GM18870 (cell line): ENCODE data around the gene PNPLA7.
A peak's percentile ranks its signal among the peaks of the same experiment; 100 is the strongest.
"Not testable (repeated sequence)": the region's sequence is repeated elsewhere in the genome, so short reads cannot be mapped to it uniquely, and the experiment has no call there.

Experiments used
- ATAC-seq: cut with Tn5 transposase; IDR thresholded peaks from one replicate; pipeline ENCODE4 v1.9.1; 2021; ENCODE audit warnings: moderate library complexity; ENCODE audit not compliant: unreplicated experiment

The PNPLA7 gene

DNA sequence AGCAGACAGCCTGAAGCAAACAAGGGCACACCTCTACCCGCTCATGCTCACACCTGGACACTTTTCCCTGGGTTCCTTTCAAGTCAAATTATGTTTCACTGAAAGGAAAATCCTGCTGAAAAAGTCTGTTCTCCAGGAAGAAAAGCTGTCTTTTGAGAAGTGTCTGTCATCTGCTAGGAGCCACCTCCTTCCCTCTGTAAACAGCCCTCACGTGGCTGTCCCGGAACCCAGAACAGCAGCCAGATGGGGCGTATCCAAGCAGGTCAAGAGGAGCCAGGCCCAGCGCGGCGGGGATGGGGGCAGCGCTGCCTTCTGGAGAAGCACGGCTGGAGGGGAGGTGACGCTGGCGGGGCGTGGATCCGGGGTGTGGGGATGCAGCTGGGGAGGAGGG lies at the start of gene PNPLA7:
TSS of gene PNPLA7 (minus strand) at position 172 of the 391 bp plus-strand sequence. CDS start 205 bp downstream, outside the sequence.
- ATAC-seq = no peak

DNA sequence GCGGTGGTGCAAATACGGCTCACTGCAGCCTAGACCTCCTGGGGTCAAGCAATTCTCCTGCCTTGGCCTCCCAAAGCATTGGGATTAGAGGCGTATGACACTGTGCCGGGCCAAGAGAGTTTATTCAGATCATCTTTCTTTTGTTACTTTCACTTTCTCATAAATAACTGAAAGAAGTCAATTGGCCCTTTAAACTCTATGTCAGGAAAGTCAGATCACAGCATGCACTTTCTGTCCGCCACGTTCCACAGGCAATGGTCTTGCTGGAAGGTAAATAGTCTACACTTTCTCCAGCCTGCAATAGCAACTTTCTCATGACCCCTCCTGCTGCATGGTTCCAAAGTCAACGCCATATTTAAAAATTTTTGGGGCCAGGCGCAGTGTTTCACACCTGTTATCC lies 48.7 kb upstream of the PNPLA7 start:
- no peak for ATAC-seq

DNA sequence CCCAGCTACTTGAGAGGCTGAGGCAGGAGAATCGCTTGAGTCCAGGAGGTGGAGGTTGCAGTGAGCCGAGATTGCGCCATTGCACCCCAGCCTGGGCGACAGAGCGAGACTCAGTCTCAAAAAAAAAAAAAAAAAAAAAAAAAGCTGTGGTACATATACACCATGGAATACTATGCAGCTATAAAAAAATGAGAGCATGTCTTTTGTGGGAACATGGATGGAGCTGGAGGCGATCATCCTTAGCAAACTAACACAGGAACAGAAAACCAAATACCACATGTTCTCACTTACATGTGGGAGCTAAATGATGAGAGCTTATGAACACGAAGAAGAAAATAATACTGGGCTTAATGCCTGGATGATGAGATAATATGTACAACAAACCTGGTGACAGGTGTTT lies 46.4 kb upstream of the PNPLA7 start:
- ATAC-seq = not testable (repeated sequence)

DNA sequence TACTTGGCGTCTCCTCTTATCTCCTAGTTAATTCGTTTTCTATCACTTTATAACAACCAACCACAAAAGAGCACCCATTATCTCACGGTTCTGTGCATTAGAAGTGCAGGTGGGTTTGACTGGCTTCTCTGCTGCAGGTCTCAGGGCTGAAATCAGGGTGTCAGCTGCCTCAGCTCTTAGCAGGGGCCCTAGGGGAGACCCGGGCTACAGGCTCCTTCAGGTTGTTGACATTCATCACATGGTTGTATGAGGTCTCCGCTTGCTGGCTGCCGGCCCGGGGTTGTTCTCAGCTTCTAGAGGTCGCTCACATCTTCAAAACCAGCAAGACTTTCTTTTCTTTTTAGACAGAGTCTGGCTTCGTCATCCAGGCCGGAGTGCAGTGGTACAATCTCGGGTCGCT lies 43.0 kb upstream of the PNPLA7 start:
- ATAC-seq = no peak

DNA sequence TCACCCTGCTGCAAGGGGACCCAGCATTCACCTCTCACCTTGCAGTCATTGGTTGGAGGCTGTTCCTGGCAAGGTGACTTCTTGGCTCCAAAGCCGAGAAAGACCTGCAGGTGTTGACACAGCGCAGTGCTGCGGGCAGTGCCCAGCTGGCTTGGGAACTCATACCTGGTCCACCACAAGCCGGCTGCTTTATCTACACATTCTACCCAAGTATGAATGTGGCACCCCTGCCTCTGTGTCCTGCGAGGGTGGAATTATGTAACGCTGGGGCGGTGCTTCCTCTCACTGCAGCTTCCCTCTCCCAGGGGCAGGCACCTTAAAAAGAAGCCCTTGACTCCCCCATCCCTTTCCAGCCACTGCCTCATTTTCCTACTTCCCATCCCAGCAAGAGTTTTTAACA lies 42.6 kb upstream of the PNPLA7 start:
- no peak for ATAC-seq

DNA sequence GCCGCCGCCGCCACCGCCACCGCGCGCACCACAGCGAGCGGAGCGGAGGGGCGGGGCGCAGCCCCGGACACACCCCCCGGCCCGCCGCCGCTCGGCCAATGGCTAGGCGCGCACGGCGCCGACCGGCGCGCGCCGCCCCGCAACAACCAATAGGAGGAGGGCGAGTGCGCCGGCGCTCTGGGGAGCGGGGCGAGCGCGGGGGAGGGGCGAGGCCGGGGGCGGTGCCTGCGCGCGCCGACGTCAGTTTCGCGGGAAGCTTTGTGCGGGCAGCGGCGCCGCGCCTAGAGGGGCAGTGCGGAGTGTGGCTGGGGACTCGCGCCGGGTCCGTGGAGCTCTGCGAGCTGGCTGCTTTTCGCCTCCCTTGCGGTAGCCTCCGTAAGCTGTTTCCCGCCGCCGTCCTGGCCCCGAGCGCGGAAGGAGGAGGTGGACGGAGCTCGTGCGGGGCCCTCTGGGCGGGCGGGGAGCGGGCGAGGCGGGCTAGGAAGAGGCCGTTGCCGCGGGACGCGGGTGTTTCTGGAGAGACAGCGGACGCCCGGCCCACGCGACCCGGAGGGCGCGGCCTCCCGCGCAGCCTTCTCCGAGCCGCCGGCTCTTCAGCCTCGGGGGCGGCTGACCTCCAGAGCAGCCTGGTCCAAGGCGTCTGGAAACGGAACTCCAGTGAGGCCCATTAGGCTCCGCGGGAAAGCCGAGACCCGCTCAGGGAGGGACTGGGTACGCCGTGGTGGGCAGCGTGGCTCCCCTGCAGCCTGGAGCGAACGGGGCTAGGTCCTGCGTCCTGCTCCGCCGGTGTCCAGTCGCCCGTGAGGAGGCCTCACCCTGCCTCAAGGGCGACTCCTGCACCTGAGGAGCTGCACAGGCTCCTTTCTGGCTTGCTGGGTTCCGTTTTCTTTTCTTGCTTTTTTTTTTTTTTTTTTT lies 40.5 kb upstream of the PNPLA7 start, which contains the start of gene ZMYND19:
TSS of gene ZMYND19 (minus strand) at position 44 of the 915 bp plus-strand sequence. CDS start 249 bp downstream, outside the sequence.
- peak; percentile 62 for ATAC-seq

DNA sequence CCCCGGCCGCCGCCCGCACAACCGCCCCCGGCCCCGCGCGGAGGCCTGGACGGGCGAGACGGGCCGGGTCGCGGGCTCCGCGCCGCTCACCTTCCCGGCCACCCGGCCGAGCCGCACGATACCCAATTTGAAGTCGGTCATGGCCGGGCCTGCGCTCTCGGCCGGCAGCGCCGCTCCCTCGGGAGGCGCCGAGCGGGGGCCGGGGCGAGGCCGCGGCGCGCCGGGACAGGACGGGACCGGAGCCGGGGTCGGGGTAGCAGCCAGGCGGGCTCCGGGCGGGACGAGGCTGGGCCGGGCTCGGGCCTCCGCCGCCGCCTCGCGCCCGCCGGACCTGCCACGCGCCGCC lies 39.9 kb upstream of the PNPLA7 start:
- ATAC-seq = no peak

DNA sequence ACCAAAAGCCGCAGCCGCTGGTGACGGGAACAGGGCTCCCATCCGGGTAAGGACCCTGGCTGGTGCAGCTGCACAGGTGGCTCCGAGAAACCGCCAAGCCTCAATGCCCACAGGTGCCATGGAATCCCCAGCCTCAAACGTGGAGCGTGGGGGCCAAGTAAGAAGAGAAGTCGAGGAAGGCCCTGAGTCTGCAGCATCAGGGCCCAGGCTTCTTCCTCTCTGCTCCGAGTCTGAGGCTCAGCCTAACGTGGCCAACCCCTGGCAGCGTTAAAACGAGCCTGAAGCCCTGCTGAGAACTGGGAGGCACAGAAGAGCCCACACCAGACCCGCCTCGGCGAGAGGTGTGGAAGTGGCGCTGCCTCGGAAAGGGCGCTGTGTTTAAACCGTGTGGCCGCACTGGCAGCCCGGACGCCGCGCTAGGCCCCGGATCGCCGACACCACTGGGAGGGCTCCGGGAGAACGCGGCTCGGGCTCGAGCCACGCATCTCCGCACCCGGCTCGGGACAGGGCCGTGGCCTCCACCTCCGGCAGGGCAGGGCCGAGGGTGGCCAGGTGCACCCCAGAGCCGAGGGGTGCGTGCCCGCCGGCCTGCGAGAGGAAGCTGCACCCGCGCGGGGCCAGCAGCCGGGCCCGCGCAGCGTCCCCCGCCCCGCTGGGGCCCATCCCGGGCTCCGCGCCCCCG lies 39.4 kb upstream of the PNPLA7 start:
- no peak for ATAC-seq

DNA sequence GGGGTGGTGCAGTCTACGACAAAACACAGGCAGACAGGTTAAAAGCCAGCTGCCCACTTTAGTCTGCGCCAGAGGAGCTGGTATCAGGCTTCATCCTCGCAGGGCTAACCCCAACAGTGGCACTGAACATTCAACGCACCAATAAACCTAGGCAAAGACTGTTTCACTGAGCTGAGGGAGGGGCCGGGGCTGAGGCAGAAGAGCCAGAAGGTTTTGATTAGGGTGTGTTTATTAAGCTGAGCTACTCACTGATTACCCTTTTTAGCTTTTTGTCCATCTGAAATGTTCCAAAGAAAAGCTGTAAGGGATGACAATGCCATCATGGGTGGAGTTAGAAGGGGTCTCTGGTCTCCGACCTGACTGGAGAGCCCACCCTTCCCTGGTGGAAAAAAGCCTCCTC lies 38.7 kb upstream of the PNPLA7 start:
- ATAC-seq = no peak

DNA sequence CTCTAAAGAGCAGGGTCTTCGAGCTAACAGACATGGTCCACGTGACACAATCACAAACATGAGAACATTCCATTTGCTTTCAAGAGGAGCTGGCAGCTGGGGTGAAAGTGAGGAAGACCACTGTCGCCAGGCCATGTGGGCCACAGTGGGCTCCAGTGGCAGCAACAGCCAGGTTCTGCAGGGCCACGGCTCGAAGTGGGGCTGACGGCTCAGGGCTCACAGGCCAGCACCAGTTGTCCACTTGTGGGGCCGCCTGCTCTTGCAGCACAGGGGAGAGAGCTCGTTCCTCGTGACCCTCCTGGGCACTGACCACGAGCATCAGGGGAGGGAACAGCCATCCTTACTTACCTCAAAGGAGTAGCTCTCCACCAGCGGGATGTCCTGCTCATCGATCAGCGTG lies 38.1 kb upstream of the PNPLA7 start:
- no peak for ATAC-seq

DNA sequence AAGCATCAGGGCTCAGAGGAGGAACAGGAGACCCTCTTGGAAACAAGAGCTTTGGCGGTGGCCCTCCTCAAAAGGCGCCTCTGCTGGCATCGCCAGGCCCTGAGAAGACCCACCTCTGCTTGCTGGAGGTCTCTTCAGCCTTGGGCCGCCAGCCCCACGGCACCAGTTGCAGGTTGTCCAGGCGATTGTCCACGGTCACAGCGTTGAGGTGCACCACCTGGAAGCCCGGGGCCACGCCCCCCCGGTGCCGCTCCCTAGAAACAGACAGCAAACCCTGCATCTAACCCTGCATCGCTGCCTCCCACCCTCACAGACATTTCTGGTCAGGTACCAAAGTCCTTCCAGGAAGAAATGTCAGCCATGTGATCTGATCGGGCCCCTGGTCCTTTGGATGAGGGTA lies 36.7 kb upstream of the PNPLA7 start:
- ATAC-seq = no peak

DNA sequence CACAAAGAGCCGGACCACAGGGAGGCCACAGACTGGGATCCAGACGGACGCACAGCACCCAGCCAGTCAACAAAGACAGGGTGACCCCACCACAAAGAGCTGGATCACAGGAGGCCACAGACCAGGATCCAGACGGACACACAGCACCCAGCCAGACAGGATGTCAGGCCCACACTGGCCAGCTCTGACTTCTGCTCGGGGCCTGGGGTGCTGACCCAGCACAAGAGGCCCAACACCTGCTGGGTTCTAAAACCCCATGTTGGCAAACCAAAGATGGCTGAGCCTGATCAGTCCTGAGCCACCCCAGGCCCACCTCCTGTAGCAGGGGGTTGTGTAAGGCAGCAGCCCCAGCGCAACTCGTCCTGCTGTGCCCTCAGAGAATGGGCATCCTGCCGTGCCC lies 33.8 kb upstream of the PNPLA7 start:
- ATAC-seq = no peak

DNA sequence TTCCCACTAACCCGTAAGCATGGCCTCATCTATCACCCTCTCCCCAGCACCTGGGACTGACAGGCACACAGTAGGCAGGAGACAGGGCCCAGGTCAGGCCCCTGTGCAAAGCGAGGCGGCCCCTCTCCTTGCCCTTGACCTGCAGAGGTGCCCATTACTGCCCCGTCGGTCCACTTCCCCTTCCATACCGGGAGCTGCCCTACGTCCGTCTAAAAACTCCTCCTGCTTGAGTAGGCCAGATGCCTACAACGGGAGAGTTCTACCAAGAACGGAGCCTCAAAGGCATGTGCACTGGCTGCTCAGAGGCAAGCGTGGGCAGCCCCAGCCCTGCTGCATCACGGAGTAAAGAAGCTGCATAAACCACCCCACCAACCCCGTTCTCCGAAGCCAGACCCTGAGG lies 33.1 kb upstream of the PNPLA7 start:
- ATAC-seq = no peak

DNA sequence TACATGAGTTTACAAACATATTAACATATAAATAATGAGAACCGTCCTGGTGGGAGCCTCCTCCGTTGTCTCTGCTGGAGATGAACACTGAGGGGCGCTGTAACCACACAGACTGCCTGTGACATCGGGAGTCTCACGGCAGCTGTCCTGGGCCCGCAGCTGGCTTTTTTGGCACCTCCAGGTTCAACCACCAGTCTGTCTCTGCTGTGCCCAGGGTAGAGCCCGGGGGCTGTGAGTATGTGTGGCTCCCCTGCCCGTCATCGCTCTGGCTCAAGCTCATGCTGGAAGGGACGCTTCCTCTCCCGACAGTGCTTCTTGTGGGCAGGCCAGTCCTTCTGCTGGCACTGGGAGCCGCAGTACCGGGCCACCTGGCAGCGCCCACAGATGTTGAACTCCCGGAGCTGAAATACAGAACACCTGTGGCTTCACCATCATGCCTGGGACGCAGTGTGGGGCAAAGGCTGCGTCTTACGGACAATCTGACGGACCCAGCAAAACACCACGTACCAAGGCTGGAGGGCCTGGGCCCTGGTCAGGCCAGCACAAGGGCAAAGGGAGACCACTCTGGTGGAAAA lies 32.2 kb upstream of the PNPLA7 start:
- ATAC-seq = no peak

DNA sequence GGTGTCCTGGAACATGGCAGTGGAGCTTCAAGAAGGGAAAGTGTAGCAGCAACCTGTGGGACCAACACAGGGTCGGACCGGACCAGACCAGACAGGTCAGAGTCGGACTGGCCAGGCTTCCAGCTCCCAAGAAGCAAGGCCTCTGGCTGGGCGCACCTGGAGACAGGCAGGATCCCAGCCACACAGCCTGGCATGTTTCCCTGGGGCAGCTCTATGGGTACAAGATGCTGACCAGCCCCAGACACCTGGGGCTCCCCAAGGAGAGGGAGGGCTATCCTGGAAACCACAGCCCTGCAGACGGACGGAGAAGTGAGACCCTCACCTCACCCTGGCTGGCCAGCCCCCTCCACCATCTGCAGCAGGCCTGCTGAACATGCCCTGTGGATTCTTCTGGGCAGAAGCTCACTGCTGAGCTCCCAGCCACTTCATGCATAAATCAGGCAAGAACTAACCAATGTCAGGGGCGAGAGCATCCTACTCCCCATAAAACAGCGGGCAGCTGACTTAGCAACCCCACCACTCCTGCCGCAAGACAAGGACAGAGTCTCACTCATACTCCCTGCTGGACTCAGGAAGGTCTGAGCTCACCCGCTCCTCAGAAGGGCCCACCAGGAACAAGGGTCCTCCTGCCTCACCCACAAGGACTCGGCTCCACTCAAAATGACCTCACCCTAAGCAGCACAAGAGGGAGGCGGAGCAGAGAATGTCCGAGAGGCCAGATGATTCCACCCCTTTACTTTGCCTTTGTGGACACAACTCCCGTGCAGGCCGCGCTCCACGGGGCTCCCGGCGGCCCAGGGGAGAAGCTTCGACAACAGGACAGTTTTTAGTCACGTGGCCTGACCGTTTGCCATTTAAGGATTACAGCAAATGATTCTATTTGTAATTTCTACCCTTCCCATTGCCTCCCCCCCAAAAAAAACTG lies 31.4 kb upstream of the PNPLA7 start:
- no peak for ATAC-seq

DNA sequence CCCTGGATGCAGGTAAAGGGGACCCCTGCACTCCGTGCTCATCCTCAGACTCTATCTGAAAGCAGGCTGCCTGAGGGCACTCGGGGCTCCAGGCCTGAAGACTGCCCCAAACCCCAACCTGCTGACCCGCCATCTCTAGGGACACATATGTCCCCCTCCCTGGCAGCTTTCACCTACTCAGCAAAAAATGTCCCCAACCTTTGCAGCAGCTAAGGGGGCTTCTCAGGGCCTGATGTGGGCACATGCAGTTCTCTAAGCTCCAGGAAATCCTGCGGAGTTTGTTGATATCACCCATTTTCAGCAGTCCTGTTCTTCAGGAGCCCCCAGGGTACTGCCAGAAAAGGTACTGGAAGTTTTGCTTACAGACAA lies 30.7 kb upstream of the PNPLA7 start:
- no peak for ATAC-seq

DNA sequence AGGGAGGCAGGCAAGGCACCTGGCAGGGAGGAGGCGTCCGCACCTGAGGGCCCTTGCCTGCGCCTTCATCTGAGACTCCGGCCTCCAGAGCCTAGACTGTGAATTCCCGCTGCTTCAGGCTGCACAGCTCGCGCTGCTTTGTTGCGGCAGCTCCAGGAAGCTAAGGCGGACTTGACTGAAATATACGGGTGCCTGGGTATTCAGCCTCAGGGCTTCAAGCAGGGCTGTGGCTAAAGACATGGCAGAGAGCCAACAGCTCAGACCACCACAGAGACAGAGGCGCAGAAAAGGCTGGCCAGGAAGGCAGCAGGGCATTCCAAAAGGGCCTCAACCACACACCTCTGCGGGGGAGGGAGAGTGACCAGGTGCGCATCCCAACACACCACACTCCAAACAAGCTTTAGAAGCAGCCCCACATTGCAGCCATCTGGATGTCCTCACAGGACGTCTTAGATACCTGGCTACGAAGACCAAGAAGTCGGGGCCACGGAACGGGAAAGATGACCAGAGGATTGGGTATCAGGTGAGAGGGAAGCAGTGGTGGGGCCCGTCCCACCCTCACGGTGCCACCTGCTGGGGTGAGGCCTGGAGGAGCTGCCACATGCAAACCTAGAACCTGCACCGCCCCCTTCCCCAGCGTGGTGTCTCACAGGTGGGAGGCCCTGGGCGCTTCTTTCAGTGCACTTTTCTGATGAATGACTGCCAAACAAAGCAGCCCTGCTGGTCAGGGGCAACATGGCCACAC lies 30.2 kb upstream of the PNPLA7 start:
- ATAC-seq = no peak

DNA sequence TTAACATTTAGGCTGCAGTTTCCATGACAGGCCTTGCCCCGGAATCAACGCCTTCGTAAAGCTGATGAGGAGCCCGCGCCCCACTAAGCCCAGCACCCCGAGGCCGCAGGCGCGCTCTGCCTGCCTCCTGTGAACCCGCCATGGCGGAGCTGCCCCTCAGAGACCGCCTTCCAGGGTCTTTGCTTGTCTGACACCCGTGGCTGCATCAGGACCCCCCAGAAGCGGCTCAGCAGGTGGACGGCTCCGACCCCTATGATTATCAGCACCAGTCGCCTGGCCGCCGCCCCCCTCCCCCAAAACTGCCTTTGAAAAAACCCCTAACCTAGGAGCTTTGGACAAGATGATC lies 29.0 kb upstream of the PNPLA7 start:
- no peak for ATAC-seq

DNA sequence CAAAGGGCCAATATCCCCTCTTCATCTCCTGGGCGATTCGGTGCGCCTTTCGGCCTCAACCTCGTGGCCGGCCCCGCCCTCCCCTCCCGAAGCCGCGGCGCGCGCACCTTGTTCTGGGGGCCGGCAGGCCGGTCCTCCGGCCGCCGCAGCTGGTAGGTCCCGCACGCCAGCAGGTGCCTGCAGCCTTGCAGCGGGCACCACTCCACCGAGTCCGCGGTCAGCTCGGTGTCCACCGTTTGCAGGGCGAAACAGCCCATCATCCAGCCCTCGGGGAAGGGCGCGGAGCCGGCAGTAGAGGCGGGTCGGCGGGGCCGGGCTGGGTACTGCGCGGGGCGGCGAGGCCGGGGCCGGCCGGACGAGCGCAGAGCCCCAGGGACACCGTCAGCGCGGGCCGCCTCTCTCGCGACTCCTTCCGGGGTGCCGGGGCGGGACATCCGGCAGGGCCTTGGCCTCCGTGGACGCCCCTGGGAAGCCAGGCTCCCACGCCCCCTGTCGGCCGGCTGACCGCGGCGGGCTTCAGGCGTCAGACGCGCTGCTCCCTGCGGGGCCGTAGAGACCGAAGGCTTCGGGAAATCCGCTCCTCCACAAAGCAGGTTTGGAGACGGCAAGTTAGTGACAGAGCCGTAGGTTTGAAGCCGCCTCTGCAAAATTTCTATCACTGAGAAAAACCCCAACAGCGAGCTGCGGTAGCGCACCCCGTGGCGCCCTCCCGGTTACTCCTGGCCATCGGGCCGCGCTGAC lies 28.5 kb upstream of the PNPLA7 start, which contains the start of gene DPH7:
TSS of gene DPH7 (minus strand) at position 408 of the 741 bp plus-strand sequence. CDS start at position 260, 148 bp downstream.
- ATAC-seq = peak; percentile 55
